ENCODE measurements around the gene RELCH. TPM values are rescaled to one million over a fixed set of nuclear protein-coding genes. Genes with fewer than 3 reads are reported as not detected.

RELCH gene
- total RNA-seq, 1 donor from 2014 or later, result 76.2 TPM

- DNase-seq (ENCODE audit: low spot score in 2 of 2), result no peak
- FAIRE-seq, result no peak
Observed at GRCh38 chr18:62312851-62313250, 125.8 kb downstream of the RELCH start.

- no peak for FAIRE-seq
- DNase-seq (ENCODE audit: low spot score in 2 of 2), result no peak
Observed at GRCh38 chr18:62318228-62319180, 131.4 kb downstream of the RELCH start.

- FAIRE-seq, result no peak
- no peak for DNase-seq (ENCODE audit: low spot score in 2 of 2)
Observed at GRCh38 chr18:62321201-62321600, 134.1 kb downstream of the RELCH start.

GRCh38 chr18:62323483-62324180 is 136.6 kb downstream of the RELCH start:
- DNase-seq (ENCODE audit: low spot score in 2 of 2), result no peak

GRCh38 chr18:62324181-62324828 is 137.2 kb downstream of the RELCH start:
- DNase-seq (ENCODE audit: low spot score in 2 of 2), result no peak
- FAIRE-seq, result no peak

More at GRCh38 chr18:62323483-62324180, 136.6 kb downstream of the RELCH start:
- no peak for FAIRE-seq

- DNase-seq (ENCODE audit: low spot score in 2 of 2) (peak; percentile 57 to 64), FAIRE-seq (no peak)
Observed at GRCh38 chr18:62324917-62325805, 138.1 kb downstream of the RELCH start, which contains the start of gene TNFRSF11A. Gene TNFRSF11A, plus strand, starts transcription at chr18:62325310. Its CDS starts 43 bp downstream, at chr18:62325353.

- no peak for FAIRE-seq
- peak in 1 of 2 donors; percentile 20 for DNase-seq (ENCODE audit: low spot score in 2 of 2)
Observed at GRCh38 chr18:62325806-62326645, 139.0 kb downstream of the RELCH start.

GRCh38 chr18:62326646-62327348 is 139.7 kb downstream of the RELCH start:
- FAIRE-seq, result no peak
- DNase-seq (ENCODE audit: low spot score in 2 of 2), result no peak

- FAIRE-seq (no peak), DNase-seq (ENCODE audit: low spot score in 2 of 2) (no peak)
Observed at GRCh38 chr18:62327977-62328376, 140.9 kb downstream of the RELCH start.

GRCh38 chr18:62328586-62329525 is 141.8 kb downstream of the RELCH start:
- FAIRE-seq (no peak), DNase-seq (ENCODE audit: low spot score in 2 of 2) (no peak)

GRCh38 chr18:62329691-62330454 is 142.8 kb downstream of the RELCH start:
- FAIRE-seq, result no peak

GRCh38 chr18:62330650-62331049 is 143.6 kb downstream of the RELCH start:
- no peak for FAIRE-seq
- DNase-seq (ENCODE audit: low spot score in 2 of 2), result no peak

More at GRCh38 chr18:62329691-62330454, 142.8 kb downstream of the RELCH start:
- no peak for DNase-seq (ENCODE audit: low spot score in 2 of 2)

GRCh38 chr18:62331581-62332356 is 144.7 kb downstream of the RELCH start:
- DNase-seq (ENCODE audit: low spot score in 2 of 2) (no peak), FAIRE-seq (no peak)

GRCh38 chr18:62332431-62332830 is 145.4 kb downstream of the RELCH start:
- FAIRE-seq (no peak), DNase-seq (ENCODE audit: low spot score in 2 of 2) (no peak)

GRCh38 chr18:62332964-62333695 is 146.1 kb downstream of the RELCH start:
- no peak for FAIRE-seq

More at GRCh38 chr18:62332964-62333695, 146.1 kb downstream of the RELCH start:
- DNase-seq (ENCODE audit: low spot score in 2 of 2), result no peak
